Kidney epithelial cell (primary cell): ENCODE results near the gene NEK11. TPM values are rescaled to one million over a fixed set of nuclear protein-coding genes. Genes with fewer than 3 reads are reported as not detected.

Experiments used
- DNase-seq: peaks from one replicate; pipeline ENCODE4 v3.0.0-alpha.2; 2010; ENCODE audit warnings: low read depth
- H3K27me3 ChIP-seq: 2 replicates; pipeline ENCODE4 v1.6.0; 2011; ENCODE audit warnings: low read length; ENCODE audit not compliant: control insufficient read depth, insufficient read depth
- H3K36me3 ChIP-seq: 2 replicates; pipeline ENCODE4 v1.5.1; 2011; ENCODE audit warnings: low read length; ENCODE audit not compliant: control insufficient read depth, insufficient read depth
- H3K4me3 ChIP-seq: 2 replicates; pipeline ENCODE4 v1.5.1; 2011; ENCODE audit warnings: low read depth, mild to moderate bottlenecking, control low read depth, low read length
- CTCF ChIP-seq: IDR thresholded peaks from 2 replicates; pipeline ENCODE4 v1.5.1; 2011; ENCODE audit warnings: mild to moderate bottlenecking, moderate library complexity, low read length, control low read depth, inconsistent platforms; ENCODE audit not compliant: insufficient read depth, poor library complexity, severe bottlenecking
- total RNA-seq: library from RNA; depleted of rRNA; stranded (reverse); fragments of >200 nt; gene quantifications from 2 replicates; pipeline ENCODE4 v1.2.3, GENCODE V29; 2015

The NEK11 gene
- total RNA-seq, 1 donor from 2014 or later: 7.6 TPM

DNA sequence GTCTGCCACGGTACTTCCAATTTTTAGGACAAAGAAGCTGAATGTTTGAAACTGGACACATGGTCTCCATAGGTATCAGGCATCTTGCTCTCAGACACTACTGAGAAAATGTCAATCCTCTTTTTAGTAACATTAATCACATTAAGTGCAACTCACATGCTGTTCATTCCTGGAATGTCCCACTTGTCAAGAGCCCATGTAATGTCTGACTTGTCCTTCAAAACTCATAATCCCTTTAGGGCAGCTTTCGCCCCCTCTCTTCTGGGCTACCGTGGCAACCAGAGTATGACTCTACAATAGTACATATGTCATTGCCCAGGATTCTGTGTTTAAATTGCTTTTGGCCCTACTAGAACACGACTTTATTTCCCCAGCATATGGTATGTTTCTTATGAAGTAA, 367.2 kb downstream of the NEK11 start:
- no peaks in the 10 kb centered on the region for H3K36me3 ChIP-seq
- no peak for TF ChIP-seq CTCF
- no peak overlapping the region for H3K4me3 ChIP-seq
- H3K27me3 ChIP-seq: no peaks in the 10 kb centered on the region
- no peak for DNase-seq

DNA sequence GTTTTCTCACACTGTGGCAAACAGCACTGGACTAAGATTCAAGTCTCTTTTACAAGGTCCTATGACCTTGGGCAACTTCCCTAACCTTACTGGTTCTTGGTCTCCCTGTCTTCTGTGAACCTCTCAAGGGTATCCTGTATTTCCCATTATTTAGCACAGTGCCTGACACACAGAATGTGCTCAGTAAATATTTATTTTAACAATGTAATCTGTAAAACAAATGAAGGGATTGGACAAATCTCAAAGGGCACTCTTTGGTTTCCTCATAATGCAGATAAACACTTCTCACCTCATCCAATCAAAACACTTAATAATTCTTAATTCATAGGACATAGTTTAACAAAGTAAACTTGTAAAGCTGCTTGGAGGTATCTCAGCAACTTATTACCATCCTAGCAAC, 367.7 kb downstream of the NEK11 start:
- H3K36me3 ChIP-seq: no peaks in the 10 kb centered on the region
- TF ChIP-seq CTCF: no peak

DNA sequence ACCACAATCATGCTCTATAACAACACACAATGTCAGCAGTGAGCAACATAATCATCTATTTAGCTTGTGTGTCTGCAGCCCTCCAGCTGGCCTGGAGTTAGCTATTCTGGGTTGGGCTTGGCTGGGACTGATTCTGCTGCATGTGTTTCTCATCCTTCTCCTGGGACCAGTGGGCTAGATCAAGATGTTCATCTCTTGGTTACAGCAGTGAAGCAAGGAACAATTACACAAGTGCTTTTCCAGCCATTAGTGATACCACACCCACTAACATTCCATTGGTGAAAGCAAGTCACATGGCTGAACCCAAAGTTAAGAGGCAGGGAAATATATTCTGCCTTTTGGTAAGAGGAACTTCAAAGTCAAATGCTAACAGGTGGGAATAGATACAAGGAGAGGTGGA, 369.5 kb downstream of the NEK11 start:
- no peaks in the 10 kb centered on the region for H3K27me3 ChIP-seq
- TF ChIP-seq CTCF: no peak
- H3K4me3 ChIP-seq: no peak overlapping the region
- no peaks in the 10 kb centered on the region for H3K36me3 ChIP-seq
- DNase-seq: no peak

More for the DNA sequence above, 367.7 kb downstream of the NEK11 start:
- Histone ChIP-seq H3K27me3 (no peaks in the 10 kb centered on the region), H3K4me3 (no peak overlapping the region)
- no peak for DNase-seq

GRCh38 chr3:131397889-131398288, 371.2 kb downstream of the NEK11 start:
- Histone ChIP-seq H3K4me3 (no peak overlapping the region), H3K27me3 (no peaks in the 10 kb centered on the region), H3K36me3 (peaks cover 1% of the 10 kb centered on the region)
- no peak for TF ChIP-seq CTCF
- no peak for DNase-seq

Other genes starting within 250 kb of the NEK11 start
- 78.5 and 85.3 TPM in 2 replicates for gene ATP2C1, start 132.8 kb upstream of the NEK11 start, total RNA-seq
- 4.1 and 5.8 TPM in 2 replicates for gene ASTE1, start 52 bp upstream of the NEK11 start, total RNA-seq